Stimulated activated CD8-positive, alpha-beta memory T cell treated with anti-CD3 and anti-CD28 coated beads, Interleukin-12 subunit alpha, Interleukin-12 subunit beta, amount 100 ng/mL, for 4 hours (primary cell): ENCODE results near the gene MOB3C.
A peak's percentile ranks its signal among the peaks of the same experiment; 100 is the strongest.

Source experiments
- DNase-seq: peaks from one replicate; pipeline ENCODE4 v3.0.0-alpha.2; 2020; ENCODE audit warnings: low read depth

The MOB3C gene

GRCh38 chr1:46605232-46605631, 11.4 kb downstream of the MOB3C start:
- no peak for DNase-seq

GRCh38 chr1:46603858-46604549, 12.6 kb downstream of the MOB3C start, which contains the start of gene MKNK1:
Gene MKNK1 (minus strand): TSS chr1:46604268. CDS start chr1:46583327, 20,941 bp downstream.
- DNase-seq: peak; percentile 96

GRCh38 chr1:46603481-46603857, 13.1 kb downstream of the MOB3C start:
- DNase-seq: no peak

- no peak for DNase-seq
Measured at GRCh38 chr1:46601257-46602007, 15.2 kb downstream of the MOB3C start.

- no peak for DNase-seq
Measured at GRCh38 chr1:46599059-46599970, 17.3 kb downstream of the MOB3C start.

- no peak for DNase-seq
Measured at GRCh38 chr1:46596846-46597245, 19.8 kb downstream of the MOB3C start.

GRCh38 chr1:46596036-46596435, 20.6 kb downstream of the MOB3C start:
- no peak for DNase-seq

- no peak for DNase-seq
Measured at GRCh38 chr1:46595127-46595526, 21.5 kb downstream of the MOB3C start.

- DNase-seq: no peak
Measured at GRCh38 chr1:46594063-46594462, 22.5 kb downstream of the MOB3C start.

- no peak for DNase-seq
Measured at GRCh38 chr1:46592823-46593222, 23.8 kb downstream of the MOB3C start.

- no peak for DNase-seq
Measured at GRCh38 chr1:46589529-46589928, 27.1 kb downstream of the MOB3C start.

- no peak for DNase-seq
Measured at GRCh38 chr1:46587069-46587468, 29.5 kb downstream of the MOB3C start.

GRCh38 chr1:46585312-46585938, 31.2 kb downstream of the MOB3C start:
- no peak for DNase-seq

- DNase-seq: no peak
Measured at GRCh38 chr1:46583494-46583893, 33.1 kb downstream of the MOB3C start.

GRCh38 chr1:46582972-46583371, 33.6 kb downstream of the MOB3C start:
- DNase-seq: no peak

GRCh38 chr1:46581681-46582455, 34.7 kb downstream of the MOB3C start:
- no peak for DNase-seq

GRCh38 chr1:46580140-46580903, 36.3 kb downstream of the MOB3C start:
- no peak for DNase-seq

- no peak for DNase-seq
Measured at GRCh38 chr1:46577671-46578070, 38.9 kb downstream of the MOB3C start.

GRCh38 chr1:46576596-46576995, 40.0 kb downstream of the MOB3C start:
- DNase-seq: no peak

GRCh38 chr1:46575778-46576177, 40.8 kb downstream of the MOB3C start:
- no peak for DNase-seq
